ENCODE results near the gene HOXD1.

The HOXD1 gene

DNA sequence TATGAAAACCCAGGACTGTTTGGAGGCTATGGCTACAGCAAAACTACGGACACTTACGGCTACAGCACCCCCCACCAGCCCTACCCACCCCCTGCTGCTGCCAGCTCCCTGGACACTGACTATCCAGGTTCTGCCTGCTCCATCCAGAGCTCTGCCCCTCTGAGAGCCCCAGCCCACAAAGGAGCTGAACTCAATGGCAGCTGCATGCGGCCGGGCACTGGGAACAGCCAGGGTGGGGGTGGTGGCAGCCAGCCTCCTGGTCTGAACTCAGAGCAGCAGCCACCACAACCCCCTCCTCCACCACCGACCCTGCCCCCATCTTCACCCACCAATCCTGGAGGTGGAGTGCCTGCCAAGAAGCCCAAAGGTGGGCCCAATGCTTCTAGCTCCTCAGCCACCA is 19.3 kb upstream of the HOXD1 start:
- TF ChIP-seq SIN3A (IDR thresholded peaks at IDR 0.05; ENCODE audit: borderline replicate concordance, insufficient read depth, low read length) (no peak), TAF1 (IDR thresholded peaks at IDR 0.05; ENCODE audit: borderline replicate concordance, insufficient read depth, low read length) (no peak)

DNA sequence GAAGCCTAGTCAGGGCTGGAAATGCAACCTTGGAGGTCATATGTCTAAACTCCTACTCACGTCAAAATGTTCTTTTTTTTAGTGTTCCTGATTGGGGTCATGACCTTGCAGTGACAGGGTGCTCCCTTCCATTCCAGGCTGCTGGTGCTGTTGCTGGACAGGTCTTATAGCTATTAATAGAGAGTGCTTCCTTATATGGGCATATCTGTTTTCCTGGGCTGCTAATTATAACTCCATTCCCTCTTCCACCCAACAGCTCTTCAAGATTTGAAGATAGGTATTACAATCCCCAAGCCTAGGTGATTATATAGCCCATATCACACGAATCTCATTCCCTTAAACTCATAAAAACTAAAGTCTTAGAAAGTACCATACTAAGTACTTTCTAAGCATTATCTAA is 18.8 kb upstream of the HOXD1 start:
- TF ChIP-seq REST (IDR thresholded peaks at IDR 0.05; ENCODE audit: insufficient read depth in 1 of 2, low read depth in 2 of 2, low read length in 2 of 2) (no peak), POLR2AphosphoS5 (IDR thresholded peaks at IDR 0.05; ENCODE audit: low read depth, low read length) (no peak), TAF1 (IDR thresholded peaks at IDR 0.05; ENCODE audit: borderline replicate concordance, insufficient read depth, low read length) (no peak), SIN3A (IDR thresholded peaks at IDR 0.05; ENCODE audit: borderline replicate concordance, insufficient read depth, low read length) (no peak), FOXP2 (optimal IDR thresholded peaks at IDR 0.05; ENCODE audit: borderline replicate concordance, extremely low read depth, extremely low read length, insufficient read depth) (no peak)

DNA sequence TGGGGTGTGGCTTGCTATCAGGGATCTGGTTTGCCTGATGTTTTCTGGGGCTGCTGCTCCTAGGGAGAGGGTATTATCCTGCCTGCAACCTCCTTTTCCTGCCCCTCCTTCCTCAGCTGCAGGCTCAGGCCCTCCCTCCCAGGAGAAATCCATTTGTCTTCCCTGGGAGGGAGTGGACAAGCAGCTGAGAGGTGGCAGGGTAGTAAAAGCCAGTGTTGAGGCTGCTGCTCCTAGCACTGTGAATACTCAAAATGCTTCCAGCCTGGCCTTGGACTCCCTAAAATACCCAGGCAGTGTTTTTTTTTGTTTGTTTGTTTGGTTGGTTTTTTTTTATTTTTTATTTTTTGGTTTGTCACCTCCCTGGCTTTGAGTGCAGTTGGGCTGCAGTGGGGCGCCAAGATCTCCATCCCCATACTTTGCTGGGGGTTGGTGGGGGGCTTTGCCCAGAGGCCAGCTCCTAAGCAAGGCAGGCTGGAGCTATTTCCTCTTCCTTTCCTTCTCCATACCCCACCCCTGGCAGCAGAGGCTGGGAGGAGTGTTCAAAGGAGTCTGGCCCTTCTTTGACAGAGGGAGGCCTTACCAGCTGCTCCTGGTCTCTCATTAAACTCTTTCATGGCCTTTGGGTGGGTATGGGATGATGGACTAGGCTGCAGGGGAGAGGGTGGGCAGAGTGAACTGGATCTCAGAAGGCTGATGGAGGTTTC is 17.7 kb upstream of the HOXD1 start:
- no peak for TF ChIP-seq POLR2AphosphoS5 (IDR thresholded peaks at IDR 0.05; ENCODE audit: low read depth, low read length)
- TF ChIP-seq TAF1 (IDR thresholded peaks at IDR 0.05; ENCODE audit: borderline replicate concordance, insufficient read depth, low read length): no peak
- no peak for TF ChIP-seq FOXP2 (optimal IDR thresholded peaks at IDR 0.05; ENCODE audit: borderline replicate concordance, extremely low read depth, extremely low read length, insufficient read depth)
- no peak for TF ChIP-seq REST (IDR thresholded peaks at IDR 0.05; ENCODE audit: insufficient read depth in 1 of 2, low read depth in 2 of 2, low read length in 2 of 2)
- no peak for TF ChIP-seq SIN3A (IDR thresholded peaks at IDR 0.05; ENCODE audit: borderline replicate concordance, insufficient read depth, low read length)

GRCh38 chr2:176171351-176172006 is 17.0 kb upstream of the HOXD1 start:
- TF ChIP-seq FOXP2 (optimal IDR thresholded peaks at IDR 0.05; ENCODE audit: borderline replicate concordance, extremely low read depth, extremely low read length, insufficient read depth) (no peak), SIN3A (IDR thresholded peaks at IDR 0.05; ENCODE audit: borderline replicate concordance, insufficient read depth, low read length) (no peak), POLR2AphosphoS5 (IDR thresholded peaks at IDR 0.05; ENCODE audit: low read depth, low read length) (no peak), REST (IDR thresholded peaks at IDR 0.05; ENCODE audit: insufficient read depth in 1 of 2, low read depth in 2 of 2, low read length in 2 of 2) (no peak), TAF1 (IDR thresholded peaks at IDR 0.05; ENCODE audit: borderline replicate concordance, insufficient read depth, low read length) (no peak)

DNA sequence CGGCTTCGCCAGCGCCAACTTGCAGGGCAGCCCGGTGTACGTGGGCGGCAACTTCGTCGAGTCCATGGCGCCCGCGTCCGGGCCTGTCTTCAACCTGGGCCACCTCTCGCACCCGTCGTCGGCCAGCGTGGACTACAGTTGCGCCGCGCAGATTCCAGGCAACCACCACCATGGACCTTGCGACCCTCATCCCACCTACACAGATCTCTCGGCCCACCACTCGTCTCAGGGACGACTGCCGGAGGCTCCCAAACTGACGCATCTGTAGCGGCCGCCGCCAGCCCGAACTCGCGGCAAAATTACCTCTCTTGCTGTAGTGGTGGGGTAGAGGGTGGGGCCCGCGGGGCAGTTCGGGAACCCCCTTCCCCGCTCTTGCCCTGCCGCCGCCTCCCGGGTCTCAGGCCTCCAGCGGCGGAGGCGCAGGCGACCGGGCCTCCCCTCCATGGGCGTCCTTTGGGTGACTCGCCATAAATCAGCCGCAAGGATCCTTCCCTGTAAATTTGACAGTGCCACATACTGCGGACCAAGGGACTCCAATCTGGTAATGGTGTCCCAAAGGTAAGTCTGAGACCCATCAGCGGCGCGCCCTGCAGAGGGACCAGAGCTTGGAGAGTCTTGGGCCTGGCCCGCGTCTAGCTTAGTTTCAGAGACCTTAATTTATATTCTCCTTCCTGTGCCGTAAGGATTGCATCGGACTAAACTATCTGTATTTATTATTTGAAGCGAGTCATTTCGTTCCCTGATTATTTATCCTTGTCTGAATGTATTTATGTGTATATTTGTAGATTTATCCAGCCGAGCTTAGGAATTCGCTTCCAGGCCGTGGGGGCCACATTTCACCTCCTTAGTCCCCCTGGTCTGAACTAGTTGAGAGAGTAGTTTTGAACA is 16.2 kb upstream of the HOXD1 start:
- TF ChIP-seq FOXP2 (optimal IDR thresholded peaks at IDR 0.05; ENCODE audit: borderline replicate concordance, extremely low read depth, extremely low read length, insufficient read depth) (no peak), SIN3A (IDR thresholded peaks at IDR 0.05; ENCODE audit: borderline replicate concordance, insufficient read depth, low read length) (no peak), TAF1 (IDR thresholded peaks at IDR 0.05; ENCODE audit: borderline replicate concordance, insufficient read depth, low read length) (no peak), POLR2AphosphoS5 (IDR thresholded peaks at IDR 0.05; ENCODE audit: low read depth, low read length) (no peak), REST (IDR thresholded peaks at IDR 0.05; ENCODE audit: insufficient read depth in 1 of 2, low read depth in 2 of 2, low read length in 2 of 2) (no peak)

Data from PFSK-1 (cell line).